ENCODE measurements around the gene LRPAP1.

Gene LRPAP1

GRCh38 chr4:3530663-3531254 lies 1.5 kb downstream of the LRPAP1 start:
- no peak for DNase-seq

- DNase-seq: no peak
These were observed 2.2 kb downstream of the LRPAP1 start for GRCh38 chr4:3530051-3530450.

GRCh38 chr4:3529363-3529762 lies 2.9 kb downstream of the LRPAP1 start:
- no peak for DNase-seq

GRCh38 chr4:3527914-3528876 lies 4.0 kb downstream of the LRPAP1 start:
- no peak for DNase-seq

GRCh38 chr4:3527101-3527913 lies 4.9 kb downstream of the LRPAP1 start:
- DNase-seq: no peak

- no peak for DNase-seq
These were observed 5.8 kb downstream of the LRPAP1 start for GRCh38 chr4:3526456-3526855.

- no peak for DNase-seq
These were observed 6.4 kb downstream of the LRPAP1 start for GRCh38 chr4:3525532-3526430.

GRCh38 chr4:3524920-3525319 lies 7.3 kb downstream of the LRPAP1 start:
- DNase-seq: no peak

GRCh38 chr4:3524349-3524748 lies 7.9 kb downstream of the LRPAP1 start:
- no peak for DNase-seq

GRCh38 chr4:3523628-3524221 lies 8.5 kb downstream of the LRPAP1 start:
- DNase-seq: no peak

- DNase-seq: no peak
These were observed 9.0 kb downstream of the LRPAP1 start for GRCh38 chr4:3523146-3523627.

- no peak for DNase-seq
These were observed 9.6 kb downstream of the LRPAP1 start for GRCh38 chr4:3522651-3523050.

- DNase-seq: no peak
These were observed 9.9 kb downstream of the LRPAP1 start for GRCh38 chr4:3522326-3522640.

- no peak for DNase-seq
These were observed 10.4 kb downstream of the LRPAP1 start for GRCh38 chr4:3521621-3522325.

GRCh38 chr4:3520796-3521600 lies 11.2 kb downstream of the LRPAP1 start:
- DNase-seq: no peak

- DNase-seq: no peak
These were observed 11.9 kb downstream of the LRPAP1 start for GRCh38 chr4:3520276-3520675.

GRCh38 chr4:3519468-3520264 lies 12.6 kb downstream of the LRPAP1 start:
- DNase-seq: no peak

- DNase-seq: no peak
These were observed 13.3 kb downstream of the LRPAP1 start for GRCh38 chr4:3518941-3519340.

- DNase-seq: no peak
These were observed 13.7 kb downstream of the LRPAP1 start for GRCh38 chr4:3518511-3518880.

Measured in CD4-positive, alpha-beta T cell treated with Interleukin-12 subunit alpha and Interleukin-12 subunit beta, for 1 hour (primary cell).